CD4-positive, alpha-beta T cell treated with Interleukin-15 for 4 hours (primary cell): ENCODE results near the gene KDM4B.

ENCODE experiments used
- DNase-seq: peaks from one replicate; pipeline ENCODE4 v3.0.0-alpha.2; 2020; ENCODE audit warnings: low spot score

Gene KDM4B

DNA sequence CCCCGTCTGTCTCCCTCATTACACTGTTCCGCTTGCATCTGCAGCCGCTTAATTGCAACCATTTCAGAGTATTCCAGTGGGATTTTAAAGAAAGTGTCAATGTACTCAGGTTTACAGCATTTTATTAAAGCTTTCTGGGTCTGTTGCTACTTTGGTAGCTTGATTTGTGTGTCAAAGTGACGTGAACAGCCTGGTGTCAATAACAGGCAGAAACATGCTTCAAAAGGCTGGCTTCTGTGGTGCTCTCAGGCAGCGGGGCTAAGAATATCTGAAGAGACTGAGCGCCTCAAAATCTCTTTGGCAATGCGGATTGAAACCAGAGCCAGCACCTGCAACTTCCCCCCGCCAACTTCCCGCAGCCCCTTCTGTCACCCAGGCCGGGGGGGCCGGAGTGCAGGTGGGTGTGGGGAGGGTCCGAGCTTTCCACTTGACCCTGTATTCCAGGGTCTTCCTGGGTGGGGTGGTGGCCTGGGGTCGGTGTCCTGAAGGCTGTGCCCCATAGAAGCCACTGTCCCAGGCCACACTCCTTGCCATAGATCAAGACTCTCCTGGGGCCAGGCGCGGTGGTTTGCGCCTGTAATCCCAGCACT is 81.2 kb downstream of the KDM4B start:
- no peak for DNase-seq

DNA sequence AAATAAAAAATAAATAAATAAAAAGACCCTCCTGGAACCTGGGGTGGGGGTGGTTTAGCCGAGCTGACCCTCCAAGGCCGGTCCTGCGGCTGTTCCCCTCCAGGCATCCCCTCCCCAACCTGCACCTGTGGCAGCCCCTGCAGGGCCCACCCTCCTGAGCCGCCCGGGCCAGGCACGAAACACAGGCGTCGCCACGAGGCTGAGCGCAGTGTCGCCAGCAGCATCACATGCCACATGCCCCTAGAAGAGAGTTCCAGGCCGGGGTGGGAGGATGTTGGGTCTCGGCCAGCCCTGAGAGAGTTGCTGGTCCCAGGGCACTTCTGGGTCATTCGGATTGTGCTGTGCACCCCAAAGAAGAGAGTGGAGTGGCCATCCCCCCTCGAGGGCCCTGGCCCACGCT is 82.0 kb downstream of the KDM4B start:
- no peak for DNase-seq

DNA sequence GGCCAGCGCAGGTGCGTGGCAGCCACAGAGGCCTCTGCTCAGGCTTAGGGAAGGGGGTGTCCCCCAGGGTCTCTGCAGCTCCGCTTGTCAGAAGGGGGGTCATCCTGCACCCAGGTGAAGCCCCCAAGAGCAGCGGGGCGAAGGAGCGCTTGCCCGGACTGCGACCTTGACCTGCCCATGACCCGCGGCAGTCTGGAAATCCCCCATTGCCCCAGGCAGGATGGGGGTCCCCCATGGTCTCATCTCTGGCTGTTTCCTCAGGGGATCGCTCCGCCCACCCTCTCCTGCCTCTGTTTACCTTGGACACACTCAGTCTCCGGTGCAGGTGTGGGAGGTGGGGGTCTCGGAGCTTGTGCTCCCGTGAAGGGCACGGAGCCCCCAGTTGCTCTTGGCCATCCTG is 82.7 kb downstream of the KDM4B start:
- DNase-seq: no peak

DNA sequence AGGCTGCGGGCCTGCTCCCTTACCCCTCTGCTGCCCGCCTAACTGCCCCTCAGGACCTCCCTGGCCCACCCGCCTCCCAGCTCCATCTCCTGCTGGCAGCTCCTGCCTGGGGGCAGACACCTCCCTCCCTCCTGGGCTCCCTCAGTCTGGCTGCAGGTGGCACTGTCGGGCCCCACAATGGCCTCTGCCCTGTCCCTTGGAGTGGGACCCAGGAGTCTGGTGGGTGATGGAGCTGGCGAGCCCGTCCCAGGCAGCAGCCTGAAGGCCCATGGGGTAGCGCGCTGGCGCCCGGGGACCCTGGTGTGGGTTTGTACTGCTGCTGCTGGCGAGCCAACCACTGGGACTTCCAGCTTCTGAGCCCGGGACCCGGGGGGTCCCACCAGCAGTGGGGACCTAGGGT is 83.6 kb downstream of the KDM4B start:
- no peak for DNase-seq

DNA sequence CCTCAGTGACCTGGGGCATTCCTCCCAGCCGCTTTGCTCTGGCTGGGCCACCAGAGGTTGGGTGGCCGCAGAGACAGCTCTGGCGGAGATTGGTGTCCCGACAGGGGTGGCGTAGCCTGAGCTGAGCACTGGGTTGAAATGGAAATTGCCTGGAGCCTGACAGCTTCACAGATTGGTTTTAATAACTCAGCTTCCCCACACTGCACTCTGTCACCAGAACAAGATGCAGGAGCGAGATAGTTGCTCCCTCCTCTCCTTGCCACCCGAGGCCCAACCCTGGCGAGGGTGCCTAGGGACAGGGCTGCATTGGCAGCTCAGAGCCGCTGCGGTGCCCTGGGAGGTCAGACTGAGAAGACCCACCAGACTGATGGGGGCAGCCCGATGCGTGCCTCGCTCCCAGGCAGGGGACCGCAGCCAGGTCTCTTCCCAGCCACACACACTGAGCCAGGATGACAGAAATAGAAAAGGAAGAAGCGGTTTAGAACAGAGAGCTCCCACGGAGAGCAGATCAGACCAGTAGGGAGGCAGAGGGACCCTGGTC is 84.1 kb downstream of the KDM4B start:
- DNase-seq: no peak

DNA sequence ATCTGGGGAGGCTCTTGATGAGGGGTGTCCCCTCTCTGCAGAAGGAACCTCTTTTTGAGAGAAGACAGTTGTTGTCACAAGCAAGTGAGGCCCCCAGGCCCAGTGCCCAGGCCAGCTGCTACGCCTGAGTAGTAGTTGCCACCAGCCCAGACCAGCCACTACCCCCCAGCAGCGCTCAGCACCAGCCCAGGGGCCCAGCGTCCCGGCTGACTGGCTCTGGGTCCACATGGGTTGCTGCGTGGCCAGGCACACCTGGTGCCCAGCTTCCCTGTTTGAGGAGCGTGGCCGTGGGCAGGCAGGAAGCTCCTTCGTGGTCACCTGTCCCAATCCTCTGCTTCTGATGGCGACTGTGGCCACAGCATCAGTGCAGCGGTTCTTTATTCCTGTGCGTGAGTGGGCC is 84.7 kb downstream of the KDM4B start:
- no peak for DNase-seq

DNA sequence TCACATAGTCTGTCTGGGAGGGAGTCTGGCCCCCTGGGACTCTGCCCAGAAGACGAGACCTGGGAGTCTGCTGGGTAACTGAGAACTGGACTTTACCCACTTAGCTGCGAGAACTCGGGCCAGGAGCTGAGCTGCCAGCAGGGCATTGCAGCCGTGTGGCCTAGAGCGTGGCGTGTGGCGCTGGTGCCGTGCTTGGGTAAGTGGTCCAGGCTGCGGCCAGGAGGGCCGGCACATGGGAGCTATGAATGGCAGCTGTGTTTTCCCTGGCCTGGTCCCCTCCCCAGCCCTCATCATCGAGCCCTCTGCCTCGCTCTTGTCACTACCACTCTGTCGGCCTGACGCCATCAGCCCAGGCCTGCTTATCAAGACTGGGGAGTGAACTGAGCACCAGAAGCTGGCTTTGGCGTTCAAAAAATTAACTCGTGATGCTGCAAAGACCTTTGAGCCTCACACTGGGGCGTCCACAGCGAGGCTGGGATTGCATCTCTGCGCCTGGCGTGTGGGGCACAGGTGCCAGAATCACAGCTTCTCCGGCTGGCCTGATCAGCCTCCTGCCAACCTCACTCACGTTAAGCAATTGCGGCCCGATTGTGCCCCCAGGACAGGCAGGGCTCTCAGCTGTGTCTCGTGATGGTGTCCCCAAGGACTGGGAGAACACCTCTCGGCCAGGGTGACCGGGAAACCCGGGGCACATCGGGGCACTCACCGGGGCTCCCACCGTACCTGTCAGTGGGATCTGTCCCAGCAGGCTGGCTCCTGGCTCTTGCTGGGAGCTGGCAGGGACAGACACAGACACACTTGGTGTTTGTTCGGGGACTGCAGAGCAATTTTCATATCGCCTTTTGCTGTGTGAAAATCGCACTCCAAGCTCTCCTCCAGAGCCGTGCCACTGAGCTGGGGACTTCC is 85.9 kb downstream of the KDM4B start:
- DNase-seq: no peak

DNA sequence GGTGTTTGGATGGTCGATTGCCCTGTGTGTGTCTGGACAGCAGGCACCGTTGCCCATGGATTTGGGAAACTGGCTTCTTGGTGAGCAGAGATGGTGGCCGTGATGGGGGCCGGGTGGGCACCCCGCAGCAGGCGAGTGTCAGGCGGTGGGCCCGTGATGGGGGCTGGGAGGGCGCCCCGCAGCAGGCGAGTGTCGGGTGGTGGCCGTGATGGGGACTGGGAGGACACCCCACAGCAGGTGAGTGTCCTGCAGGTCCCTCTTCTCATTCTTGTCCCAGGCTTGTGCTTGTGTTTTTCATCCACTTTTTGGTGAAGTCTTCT is 86.5 kb downstream of the KDM4B start:
- no peak for DNase-seq

DNA sequence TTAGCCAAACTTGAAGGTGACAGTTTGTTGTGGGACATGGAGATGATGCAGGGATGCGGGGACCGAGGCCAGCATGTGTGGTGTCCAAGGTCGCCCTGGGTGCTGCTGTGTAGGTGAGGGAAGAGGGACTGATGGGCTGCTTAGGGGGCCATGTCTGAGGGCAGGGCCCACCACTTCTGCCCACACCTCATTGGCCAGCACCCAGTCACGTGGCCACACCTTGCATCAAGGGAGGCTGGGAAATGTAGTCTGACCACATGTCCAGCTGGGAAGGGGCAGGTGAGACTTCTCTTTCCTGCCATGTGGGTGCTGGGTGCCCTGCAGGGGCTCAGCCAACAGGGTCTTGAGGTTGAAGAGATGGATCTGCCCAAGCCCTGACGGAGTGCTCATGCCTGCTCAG is 88.9 kb downstream of the KDM4B start:
- no peak for DNase-seq

DNA sequence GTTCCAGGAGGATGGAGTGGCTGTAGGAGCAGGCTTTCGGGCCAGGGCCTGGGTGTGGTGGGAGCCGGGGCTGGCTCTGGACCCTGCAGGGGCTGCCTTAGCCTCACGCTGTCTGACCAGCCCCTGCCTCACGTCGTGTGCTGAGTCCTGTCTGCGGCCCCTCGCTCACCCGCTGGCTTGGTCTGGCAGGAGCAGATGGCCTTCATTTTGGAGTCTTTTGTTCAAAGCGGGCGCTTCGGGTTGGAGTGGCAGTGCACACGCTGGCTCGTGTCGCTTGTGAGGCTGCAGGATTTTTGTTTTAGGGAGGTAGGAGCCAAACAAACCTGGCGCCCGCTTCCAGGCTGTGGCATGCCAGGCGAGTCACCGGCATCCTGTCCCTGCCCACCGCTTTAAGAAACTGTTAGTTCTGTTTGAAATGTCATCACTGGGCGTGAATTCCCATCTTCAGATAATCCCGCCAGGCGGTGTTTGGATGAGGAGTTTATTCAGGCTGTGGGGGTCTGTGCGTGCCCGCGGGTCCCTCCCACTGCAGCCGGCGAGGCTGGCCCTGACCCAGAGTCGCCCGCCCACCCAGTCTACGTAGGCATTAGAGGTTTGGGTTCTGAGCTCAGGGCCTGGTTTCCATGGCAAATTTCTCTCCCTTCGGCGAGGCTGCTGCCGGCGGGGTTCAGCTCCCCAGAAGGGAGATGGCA is 89.8 kb downstream of the KDM4B start:
- no peak for DNase-seq

DNA sequence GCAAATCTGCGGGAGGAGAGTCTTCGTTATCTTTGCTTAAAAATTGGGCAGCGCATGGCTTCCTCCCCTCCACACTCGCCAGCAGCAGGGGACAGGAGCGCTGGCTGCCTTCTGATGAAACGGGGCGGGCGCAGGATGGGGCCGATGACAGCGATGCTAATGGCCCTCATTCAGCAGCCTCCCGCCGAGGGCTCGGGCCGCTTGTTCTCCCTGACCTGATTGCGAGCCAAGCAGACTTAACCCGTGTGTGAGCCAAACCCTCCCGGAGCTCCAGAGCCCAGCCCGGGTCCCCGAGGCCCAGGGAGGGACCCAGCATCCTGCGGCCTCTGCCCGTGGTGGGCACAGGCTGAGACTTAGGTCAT is 90.3 kb downstream of the KDM4B start:
- no peak for DNase-seq

DNA sequence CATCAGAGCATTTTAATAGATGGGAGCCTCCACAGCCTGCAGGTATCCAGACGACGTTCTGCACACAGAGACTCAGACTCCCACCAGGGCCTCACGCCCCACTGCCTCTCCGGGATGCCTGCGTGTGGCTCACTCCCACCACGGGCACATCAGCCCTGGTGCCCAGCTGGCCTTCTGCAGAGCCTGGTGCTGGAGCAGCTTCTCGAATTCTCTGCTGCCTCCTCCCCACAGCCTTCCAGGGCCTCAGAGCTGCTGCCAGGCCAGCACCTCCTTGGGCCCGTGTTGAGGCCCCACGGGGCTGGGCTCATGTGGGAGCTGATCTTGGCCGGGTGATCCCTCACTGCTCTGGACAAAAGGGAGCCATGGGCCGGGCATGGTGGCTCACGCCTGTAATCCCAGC is 90.9 kb downstream of the KDM4B start:
- DNase-seq: no peak

DNA sequence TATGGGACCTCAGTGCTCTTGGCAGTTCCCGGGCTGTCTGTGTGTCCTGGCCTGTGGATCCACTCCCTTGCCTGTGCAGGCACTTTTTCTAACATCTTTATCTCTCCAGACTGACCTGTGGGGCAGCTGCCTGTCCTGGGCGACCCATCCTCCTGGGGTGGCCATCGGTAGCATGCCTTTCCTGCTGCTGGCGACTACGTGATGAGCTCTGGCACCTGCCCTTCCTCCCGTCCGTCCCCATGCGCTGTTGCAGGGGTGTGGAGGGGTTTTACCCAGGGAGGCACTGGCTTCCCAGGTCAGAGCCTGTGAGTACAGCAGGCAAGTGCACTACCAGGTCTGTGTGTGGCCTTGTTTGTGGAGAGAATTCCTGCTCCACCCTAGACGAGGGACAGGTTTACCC is 93.3 kb downstream of the KDM4B start:
- no peak for DNase-seq

DNA sequence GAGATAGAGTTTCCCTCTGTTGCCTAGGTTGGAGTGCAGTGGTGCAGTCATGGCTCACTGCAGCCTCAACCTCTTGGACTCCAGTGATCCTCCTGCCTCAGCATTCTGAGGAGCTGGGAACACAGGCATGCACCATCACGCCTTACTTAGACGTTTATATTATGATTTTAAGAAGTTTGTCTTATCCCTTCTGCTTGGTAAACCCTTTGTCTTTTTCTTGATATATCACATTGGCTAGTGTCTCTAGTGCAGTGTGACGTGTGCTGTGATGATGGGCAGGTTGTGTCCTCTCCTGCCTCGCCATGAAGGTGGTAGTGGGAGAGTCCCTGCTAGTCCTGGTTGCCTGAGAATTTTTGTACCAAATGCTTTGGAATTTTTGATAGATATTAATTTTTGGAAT is 93.9 kb downstream of the KDM4B start:
- no peak for DNase-seq

DNA sequence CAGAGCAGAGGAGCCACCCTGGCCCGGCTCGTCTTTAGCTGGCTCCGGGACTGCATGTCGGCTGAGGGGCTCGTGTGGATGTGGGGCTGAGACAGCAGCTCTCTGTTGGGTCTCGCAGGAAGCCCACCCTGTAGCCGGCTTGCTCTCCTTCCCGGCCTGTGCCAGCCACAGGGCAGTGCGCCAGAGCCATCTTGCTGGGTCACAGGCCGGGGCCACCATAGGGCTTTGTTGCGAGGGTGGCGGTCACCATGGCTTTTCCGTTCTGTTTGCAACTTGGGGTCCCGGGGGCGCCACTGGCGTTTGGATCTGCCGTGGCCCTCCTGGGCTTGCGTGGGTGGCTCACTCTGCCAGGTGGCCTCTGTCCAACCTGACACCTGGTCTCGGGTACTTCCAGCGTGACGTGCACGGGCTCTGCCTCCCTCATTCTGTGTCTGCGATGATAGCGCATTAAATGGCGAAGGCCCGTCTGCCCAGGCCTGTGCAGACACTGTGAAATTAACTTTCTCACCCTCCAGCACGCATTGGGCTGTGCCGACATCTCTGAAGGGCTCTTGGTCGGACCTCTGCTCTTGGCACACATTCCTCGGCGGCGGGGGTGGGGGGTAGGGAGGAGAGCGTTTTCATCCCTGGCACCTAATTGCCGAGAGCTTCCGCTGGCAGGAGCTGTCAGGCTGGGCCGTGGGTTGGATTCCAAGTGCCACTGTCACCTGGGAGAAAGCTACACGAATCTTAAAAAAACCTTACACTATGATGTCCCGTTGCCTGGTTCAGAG is 95.1 kb downstream of the KDM4B start:
- no peak for DNase-seq

DNA sequence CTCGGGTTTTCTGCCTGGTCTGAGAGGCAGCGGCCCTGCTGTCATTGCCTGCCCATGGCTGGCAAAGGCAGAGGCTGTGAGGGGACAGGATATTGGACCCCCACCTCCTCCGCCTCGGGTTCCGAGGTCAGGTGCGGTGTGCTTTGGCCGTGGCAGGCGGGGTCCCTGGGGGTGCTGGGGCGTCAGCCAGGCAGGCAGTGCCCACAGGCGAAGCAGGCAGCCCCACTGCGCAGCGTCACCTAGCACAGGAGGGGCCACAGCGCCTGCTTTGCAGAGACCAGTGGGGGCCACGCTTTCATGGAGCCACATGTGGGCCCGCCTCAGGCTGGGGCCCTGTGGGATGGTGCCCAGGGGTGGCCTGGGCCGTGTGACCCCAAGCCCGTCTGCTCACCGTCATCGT is 96.0 kb downstream of the KDM4B start:
- DNase-seq: no peak

DNA sequence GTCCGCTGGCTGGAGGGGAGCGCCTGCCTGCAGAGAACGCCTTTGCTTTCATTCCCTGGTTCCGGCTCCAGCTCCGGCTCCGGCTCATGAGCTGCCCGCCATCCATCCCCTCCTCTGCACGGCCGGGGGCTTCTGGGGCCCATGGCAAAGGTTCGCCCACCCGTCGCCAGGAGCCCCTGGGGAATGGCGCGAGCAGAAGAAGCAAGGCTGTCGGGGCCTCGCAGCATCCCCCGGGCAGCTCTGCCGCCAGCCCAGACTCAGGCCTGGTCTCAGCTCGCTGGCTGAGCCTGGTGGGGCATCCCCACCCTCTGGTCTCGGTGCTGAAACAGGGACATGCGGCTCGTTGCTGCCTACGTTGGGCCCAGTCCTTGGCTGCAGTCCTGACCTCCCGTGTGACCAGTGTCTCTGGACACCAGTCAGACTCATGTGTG is 96.8 kb downstream of the KDM4B start:
- no peak for DNase-seq

DNA sequence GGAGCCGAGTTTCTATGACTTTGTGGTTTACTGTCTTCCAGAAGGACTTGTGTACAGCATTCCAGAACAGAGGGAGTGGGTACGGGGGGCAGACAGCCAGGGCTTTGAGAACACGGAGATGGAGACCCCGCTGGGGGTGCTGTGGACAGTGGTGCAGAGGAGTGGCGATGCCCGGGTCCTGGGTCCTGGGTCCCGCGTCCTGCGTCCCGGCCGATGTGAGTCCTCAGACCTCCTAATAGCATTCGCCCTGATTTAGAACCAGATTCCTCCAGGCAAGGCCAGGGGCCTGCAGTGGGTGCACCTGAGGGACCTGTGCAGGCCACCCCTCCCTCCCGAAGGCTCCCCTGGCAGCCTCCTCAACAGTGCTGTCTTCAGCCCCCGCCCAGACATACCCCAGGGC is 97.9 kb downstream of the KDM4B start:
- no peak for DNase-seq

DNA sequence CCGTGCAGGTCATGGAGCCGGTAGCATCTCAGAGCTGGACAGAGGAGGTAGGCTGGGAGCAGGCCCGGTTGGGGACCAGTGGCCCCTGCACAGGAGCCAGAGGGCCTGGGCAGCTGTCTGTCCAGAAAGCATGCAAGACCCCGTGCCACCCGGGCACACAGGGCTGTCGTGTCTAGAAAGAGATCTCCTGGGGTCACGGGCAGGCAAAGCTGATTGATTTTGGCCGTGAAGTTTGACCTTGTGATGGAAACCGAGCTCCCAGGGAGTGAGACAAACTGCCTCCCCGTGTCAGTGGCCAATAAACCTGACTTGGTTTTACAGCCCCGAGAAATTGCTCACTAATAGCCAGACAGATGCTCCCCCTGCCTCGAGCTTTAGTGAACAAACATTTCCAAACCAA is 98.8 kb downstream of the KDM4B start:
- DNase-seq: no peak

DNA sequence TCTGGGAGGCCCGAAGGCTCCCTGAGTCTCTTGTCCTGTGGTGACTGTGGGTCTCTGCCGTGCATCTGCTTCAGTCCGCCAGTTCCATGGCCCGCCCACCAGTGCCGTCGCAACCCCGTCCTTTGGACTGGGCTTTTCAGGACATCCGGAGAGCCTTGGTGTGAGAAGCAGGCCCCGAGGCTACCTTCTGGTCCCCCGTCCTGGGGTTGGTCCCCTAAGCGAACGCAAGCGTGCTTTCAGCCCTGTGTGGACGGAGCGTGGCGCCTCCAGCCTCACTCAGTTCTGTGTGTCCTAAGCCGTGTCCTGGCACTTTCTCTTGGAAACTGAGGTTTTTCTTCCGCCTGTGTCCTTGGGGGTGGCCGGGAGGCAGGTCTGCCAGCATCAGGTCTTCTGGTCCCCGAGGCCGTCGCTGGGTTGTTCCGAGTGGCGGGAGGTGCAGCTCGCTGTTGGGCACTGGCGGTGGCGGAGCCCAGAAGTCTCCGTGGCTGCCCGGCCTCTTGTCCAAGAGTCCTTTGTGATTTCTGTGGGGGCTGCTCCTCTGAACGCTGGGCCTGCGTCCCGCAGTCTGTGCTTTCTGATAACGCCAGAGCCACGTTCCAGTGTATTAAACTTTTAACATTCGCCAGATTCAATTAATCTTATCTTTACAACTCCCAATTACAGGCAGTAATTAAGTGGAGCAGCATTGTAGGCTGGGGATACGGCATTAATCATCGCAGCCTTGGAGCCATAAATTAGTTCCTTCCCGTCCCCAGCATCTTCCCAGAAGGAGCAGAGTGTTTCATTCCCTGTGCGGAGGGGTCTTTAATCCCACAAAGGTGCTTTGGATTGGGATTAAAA is 99.5 kb downstream of the KDM4B start:
- DNase-seq: no peak

DNA sequence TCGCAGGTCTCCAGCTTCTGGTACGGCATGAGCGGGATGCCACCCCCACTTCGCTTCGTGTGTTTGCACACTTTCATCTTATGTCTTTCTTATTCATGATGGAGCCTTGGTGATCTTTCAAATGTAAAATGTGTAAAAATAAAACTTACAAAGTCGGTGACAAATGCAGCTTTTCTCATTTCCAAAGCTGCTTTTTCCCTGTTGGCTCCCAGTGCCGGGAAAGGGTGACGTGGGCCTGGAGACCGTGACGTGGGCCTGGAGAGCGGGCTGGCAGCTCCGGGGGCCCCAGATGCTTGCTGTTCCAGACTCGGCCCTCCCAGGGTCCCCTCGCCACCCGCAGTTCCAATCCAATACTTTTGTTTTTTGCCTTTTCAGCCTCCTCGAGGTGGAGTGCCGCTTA is 101.4 kb downstream of the KDM4B start:
- no peak for DNase-seq

DNA sequence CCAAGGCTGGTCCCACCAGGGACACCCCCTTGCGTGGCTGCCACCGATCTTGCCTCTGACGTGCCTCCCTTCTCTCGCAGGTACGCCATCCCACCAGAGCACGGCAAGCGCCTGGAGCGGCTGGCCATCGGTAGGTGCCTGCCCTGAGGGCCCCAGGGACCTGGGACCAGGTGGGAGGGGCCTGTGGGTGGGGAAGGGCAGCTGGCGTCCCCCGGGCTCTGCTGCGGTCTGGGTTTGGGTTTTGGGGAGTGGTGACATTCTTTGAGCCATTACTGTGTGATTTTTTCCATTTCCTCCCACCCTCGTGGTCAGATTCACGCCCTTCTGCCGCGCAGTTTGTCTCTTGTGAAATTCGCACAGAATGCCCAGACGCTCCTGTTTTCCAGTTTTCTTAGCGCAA is 102.0 kb downstream of the KDM4B start:
- DNase-seq: no peak
